Skeletal muscle cell (primary cell): ENCODE results near the gene S100PBP.

Experiments used
- DNase-seq: peaks from one replicate; pipeline ENCODE4 v3.0.0-alpha.2; 2010; ENCODE audit warnings: low read depth
- H3K4me3 ChIP-seq: 2 replicates; pipeline ENCODE4 v1.5.1; 2011; ENCODE audit warnings: low read depth, mild to moderate bottlenecking, control low read depth, low read length, moderate library complexity

Gene S100PBP

GRCh38 chr1:32817815-32818786 lies 648 bp downstream of the S100PBP start:
- no peak for DNase-seq
- H3K4me3 ChIP-seq: peak overlapping the region; percentile 99

DNA sequence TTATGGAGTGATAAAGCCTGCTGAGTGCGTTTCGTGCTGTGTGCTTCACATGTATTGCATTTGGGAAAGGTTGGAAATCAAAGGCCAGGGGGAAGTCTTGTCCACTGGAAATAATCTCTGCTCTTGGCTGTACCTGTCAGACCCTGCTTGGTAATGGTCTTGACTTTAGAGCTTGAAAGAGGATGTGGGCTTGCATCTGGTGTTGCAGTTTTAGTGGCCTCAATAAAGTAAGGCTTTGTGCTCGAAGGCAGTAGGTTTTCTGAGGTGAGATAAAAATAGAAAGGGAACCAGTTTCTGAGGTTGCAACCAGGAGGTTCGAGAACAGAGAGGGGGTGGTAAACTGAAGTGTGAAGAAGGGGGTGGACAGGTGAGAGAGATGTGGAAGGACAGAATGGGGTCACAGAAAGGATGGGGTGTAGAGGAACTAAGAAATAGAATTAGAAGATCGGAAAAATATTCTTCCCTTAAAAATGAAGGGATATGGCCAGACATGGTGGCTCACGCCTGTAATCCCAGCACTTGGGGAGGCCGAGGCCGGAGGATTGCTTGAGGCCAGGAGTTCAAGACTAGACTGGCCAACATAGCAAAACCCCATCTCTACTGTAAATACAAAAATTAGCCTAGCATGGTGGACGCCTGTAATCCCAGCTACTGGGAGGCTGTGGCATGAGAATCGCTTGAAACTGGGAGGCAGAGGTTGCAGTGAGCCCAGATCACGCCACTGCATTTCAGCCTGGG lies 1.5 kb downstream of the S100PBP start:
- H3K4me3 ChIP-seq: peak overlapping the region; percentile 99
- DNase-seq: no peak

- no peak for DNase-seq
- H3K4me3 ChIP-seq: no peak overlapping the region
Measured at GRCh38 chr1:32825181-32825580, 7.7 kb downstream of the S100PBP start.

DNA sequence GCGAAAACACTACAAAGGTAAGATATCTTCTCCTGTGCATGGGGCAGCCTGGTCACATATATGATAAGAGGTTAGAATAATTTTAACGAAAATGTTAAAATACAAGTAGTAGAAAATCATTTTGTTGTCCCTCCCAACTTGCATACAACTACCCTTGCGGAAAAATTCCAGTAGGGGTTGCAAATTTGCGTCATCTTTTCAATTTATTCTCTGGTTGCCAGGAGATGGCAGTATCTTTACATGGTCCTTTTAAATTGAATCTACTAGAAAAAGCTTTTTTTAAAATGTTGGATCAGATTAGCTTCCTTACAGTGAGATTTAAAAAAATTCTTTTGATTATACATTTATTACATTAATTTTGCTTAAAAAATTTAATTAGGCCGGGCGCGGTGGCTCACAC lies 10.9 kb downstream of the S100PBP start:
- DNase-seq: no peak
- no peak overlapping the region for H3K4me3 ChIP-seq

DNA sequence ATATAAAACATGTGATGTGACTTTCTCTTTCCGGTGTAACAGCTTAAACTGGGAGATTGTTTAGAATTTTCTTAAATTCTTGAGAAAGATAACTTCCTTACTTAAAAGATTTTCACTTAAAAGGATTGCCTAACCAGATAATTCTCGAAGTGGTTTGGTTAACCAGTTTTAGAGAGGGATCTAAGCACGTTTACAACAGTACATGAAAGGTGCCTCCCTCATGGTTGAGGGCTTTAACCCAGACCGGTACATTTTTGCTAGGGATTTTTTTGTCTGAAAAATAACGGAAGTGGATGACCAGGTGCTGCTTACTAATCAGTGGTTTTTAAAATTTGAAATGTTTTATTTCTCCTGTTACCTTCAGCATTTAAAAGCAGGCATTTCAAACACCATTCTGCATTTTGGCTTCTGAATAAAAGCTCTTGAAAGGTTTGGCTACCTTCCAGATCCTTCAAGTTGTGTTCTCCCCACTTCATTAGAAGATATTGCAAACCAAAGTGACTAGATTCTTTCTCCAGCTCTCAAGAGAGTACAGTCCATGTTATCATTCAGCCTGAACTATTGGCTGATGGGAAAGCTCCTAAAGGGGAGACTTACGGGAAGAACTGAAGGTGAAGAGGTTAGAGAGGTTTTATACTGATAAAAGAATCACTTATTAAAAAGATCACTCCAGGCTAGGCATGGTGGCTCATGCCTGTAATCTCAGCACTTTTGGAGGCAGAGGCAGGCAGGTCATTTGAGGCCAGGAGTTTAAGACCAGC lies 12.8 kb downstream of the S100PBP start:
- no peak overlapping the region for H3K4me3 ChIP-seq
- no peak for DNase-seq

- H3K4me3 ChIP-seq: no peak overlapping the region
- DNase-seq: no peak
Measured at GRCh38 chr1:32831878-32832277, 14.4 kb downstream of the S100PBP start.

GRCh38 chr1:32848354-32849063 lies 31.1 kb downstream of the S100PBP start:
- no peak for DNase-seq
- H3K4me3 ChIP-seq: no peak overlapping the region

- H3K4me3 ChIP-seq: no peak overlapping the region
Measured at GRCh38 chr1:32855861-32856617, 38.6 kb downstream of the S100PBP start.

DNA sequence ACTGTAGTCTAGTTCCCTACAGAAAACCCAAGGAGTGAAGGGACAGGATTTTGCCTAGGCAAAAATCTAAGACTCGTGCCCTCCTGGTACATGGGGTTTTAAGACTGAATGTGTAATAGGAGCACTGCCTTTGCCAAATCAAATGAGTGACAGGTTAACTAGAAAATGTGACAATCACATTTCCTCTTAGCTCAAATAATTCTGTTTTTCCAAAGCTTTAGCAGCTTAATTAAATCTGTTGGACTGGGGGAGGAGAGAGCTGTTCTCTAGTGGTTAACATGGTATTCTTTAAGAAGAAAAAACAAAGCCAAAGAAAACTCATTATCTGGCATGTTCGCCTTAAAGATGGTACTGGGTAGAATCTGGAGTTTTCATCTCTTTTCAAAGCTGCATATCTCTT lies 40.7 kb downstream of the S100PBP start:
- no peak for DNase-seq

More at GRCh38 chr1:32855861-32856617, 38.6 kb downstream of the S100PBP start:
- no peak for DNase-seq

GRCh38 chr1:32858791-32859190 lies 41.3 kb downstream of the S100PBP start:
- no peak for DNase-seq

More for the DNA sequence above, 40.7 kb downstream of the S100PBP start:
- no peak overlapping the region for H3K4me3 ChIP-seq

GRCh38 chr1:32859915-32860314 lies 42.5 kb downstream of the S100PBP start:
- H3K4me3 ChIP-seq: no peak overlapping the region
- DNase-seq: no peak

More at GRCh38 chr1:32858791-32859190, 41.3 kb downstream of the S100PBP start:
- no peak overlapping the region for H3K4me3 ChIP-seq

GRCh38 chr1:32860566-32860965 lies 43.1 kb downstream of the S100PBP start:
- DNase-seq: no peak
- H3K4me3 ChIP-seq: no peak overlapping the region

- DNase-seq: no peak
- H3K4me3 ChIP-seq: no peak overlapping the region
Measured at GRCh38 chr1:32861904-32862695, 44.6 kb downstream of the S100PBP start.

DNA sequence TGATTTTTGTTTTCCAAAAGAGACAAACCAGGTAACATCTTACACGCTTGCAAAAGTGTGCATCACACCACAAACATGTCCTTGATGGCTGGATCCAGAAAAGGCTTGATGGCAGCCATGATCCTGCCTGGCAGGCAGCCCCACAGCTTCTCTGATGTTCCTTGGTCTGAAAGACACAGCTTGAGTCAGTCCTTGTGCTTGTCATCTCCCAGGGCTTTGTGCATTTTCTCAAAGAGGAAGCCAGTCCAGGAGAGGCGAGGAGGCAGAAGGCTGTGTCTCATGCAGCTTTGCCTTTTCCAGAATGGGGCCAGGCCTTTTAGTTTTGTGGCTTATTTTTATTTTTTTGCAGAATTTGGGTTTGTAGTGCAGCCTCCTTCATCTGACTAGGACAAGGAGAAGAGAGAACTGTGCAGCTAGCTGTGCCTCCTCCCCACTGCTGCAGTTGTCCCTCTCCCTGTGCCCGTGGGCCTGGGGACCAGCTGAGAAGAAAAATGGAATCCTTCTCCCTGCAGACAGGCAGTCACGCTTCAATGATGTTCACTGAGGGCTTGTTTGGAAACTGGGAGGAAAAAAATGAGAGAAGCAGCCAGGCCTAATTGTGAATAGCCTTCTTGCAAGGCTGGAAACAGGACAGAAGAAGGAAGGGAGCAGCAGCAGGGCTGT lies 45.9 kb downstream of the S100PBP start:
- no peak overlapping the region for H3K4me3 ChIP-seq
- DNase-seq: no peak

DNA sequence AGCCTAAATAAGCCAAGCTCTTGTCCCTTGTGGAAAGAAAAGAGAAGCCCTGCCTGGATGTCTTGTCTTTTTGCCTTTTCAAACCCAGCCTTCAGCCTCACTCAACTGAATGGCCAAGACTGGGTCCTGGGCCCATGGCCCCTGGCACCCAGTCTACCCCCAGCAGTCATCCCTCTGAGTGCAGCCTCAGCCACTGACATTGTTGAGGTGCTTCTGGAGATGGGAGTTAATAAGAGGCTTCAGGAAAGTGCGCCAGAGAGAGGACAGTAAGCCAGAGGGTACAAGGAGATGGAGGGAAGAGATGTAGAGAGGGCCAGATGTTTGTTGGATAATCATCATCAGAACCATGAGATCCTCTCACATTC lies 46.4 kb downstream of the S100PBP start:
- DNase-seq: no peak
- H3K4me3 ChIP-seq: no peak overlapping the region

DNA sequence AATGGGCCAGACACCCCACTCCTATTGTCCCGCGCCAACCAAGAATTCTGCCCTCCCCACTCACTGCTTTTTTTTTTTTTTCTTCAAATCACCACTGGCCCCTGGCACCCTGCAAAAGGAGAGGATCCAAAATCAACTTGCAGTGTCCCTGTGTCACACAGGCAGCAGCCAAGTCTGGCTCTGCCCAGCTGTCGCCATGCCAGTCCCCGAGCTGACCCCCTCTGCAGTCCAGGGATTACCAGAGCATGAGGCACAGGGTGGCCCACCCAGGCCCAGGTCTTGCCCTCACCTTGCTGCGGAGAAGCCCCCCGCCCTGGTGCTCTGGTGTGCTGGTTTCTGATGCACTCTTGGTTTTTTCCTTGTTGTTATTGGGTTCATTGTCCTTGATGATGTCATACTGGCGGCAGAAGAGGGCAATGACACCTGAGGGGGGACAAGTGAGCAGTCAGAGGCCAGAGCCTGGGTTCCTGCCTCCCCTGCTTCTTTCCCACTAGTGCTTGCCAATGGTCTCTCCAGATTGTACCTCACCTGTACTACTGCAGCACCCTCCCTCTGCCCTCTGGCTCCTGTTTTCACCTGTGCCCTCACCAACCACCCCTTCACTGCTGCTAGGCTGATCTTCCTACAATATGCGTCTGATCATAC lies 47.0 kb downstream of the S100PBP start:
- H3K4me3 ChIP-seq: no peak overlapping the region
- no peak for DNase-seq
